CD4-positive, alpha-beta T cell treated with Interleukin-15 for 4 hours (primary cell): ENCODE results near the gene ITPR2.
"Not testable (repeated sequence)": the region's sequence is repeated elsewhere in the genome, so short reads cannot be mapped to it uniquely, and the experiment has no call there.

Source experiments
- DNase-seq: peaks from one replicate; pipeline ENCODE4 v3.0.0-alpha.2; 2020; ENCODE audit warnings: low spot score

Gene ITPR2

GRCh38 chr12:26661399-26661798 is 171.6 kb downstream of the ITPR2 start:
- no peak for DNase-seq

GRCh38 chr12:26659930-26660329 is 173.1 kb downstream of the ITPR2 start:
- DNase-seq, result no peak

- DNase-seq, result no peak
Measured at GRCh38 chr12:26658991-26659390, 174.0 kb downstream of the ITPR2 start.

GRCh38 chr12:26654623-26655022 is 178.4 kb downstream of the ITPR2 start:
- DNase-seq, result no peak

GRCh38 chr12:26651566-26652188 is 181.3 kb downstream of the ITPR2 start:
- peak; percentile 24 for DNase-seq

- DNase-seq, result no peak
Measured at GRCh38 chr12:26651036-26651435, 182.0 kb downstream of the ITPR2 start.

GRCh38 chr12:26648999-26649398 is 184.0 kb downstream of the ITPR2 start:
- no peak for DNase-seq

GRCh38 chr12:26648584-26648983 is 184.4 kb downstream of the ITPR2 start:
- DNase-seq, result no peak

GRCh38 chr12:26648066-26648465 is 184.9 kb downstream of the ITPR2 start:
- DNase-seq, result no peak

- DNase-seq, result no peak
Measured at GRCh38 chr12:26647088-26647487, 185.9 kb downstream of the ITPR2 start.

GRCh38 chr12:26646571-26646970 is 186.4 kb downstream of the ITPR2 start:
- DNase-seq, result no peak

- DNase-seq, result not testable (repeated sequence)
Measured at GRCh38 chr12:26644376-26644775, 188.6 kb downstream of the ITPR2 start.

- no peak for DNase-seq
Measured at GRCh38 chr12:26643532-26644315, 189.3 kb downstream of the ITPR2 start.

GRCh38 chr12:26642361-26642760 is 190.6 kb downstream of the ITPR2 start:
- DNase-seq, result no peak

GRCh38 chr12:26636710-26637328 is 196.2 kb downstream of the ITPR2 start:
- no peak for DNase-seq

- DNase-seq, result no peak
Measured at GRCh38 chr12:26633591-26634210, 199.3 kb downstream of the ITPR2 start.

GRCh38 chr12:26632756-26633155 is 200.2 kb downstream of the ITPR2 start:
- no peak for DNase-seq

GRCh38 chr12:26631846-26632245 is 201.1 kb downstream of the ITPR2 start:
- DNase-seq, result no peak

GRCh38 chr12:26630546-26631027 is 202.4 kb downstream of the ITPR2 start:
- DNase-seq, result no peak

- DNase-seq, result no peak
Measured at GRCh38 chr12:26629864-26630263, 203.1 kb downstream of the ITPR2 start.

- DNase-seq, result no peak
Measured at GRCh38 chr12:26628234-26628633, 204.8 kb downstream of the ITPR2 start.

GRCh38 chr12:26627335-26627734 is 205.7 kb downstream of the ITPR2 start:
- no peak for DNase-seq

- no peak for DNase-seq
Measured at GRCh38 chr12:26623136-26623535, 209.9 kb downstream of the ITPR2 start.
